GF-D8 (cell line): ENCODE measurements around the gene GPD1L.
"Not testable (repeated sequence)": the region's sequence is repeated elsewhere in the genome, so short reads cannot be mapped to it uniquely, and the experiment has no call there.

ENCODE experiments used
- DNase-seq: peaks from one replicate; lab custom pipeline; 2025; lab: John Stamatoyannopoulos, UW

The GPD1L gene

GRCh38 chr3:32106132-32106928 lies at the start of gene GPD1L:
GPD1L (plus strand) TSS chr3:32106620; CDS start chr3:32106712, 92 bp downstream.
- peak; percentile 86 for DNase-seq

GRCh38 chr3:32058465-32058864 lies 48.0 kb upstream of the GPD1L start:
- not testable (repeated sequence) for DNase-seq

- DNase-seq = no peak
Measured at GRCh38 chr3:32062950-32063582, 43.4 kb upstream of the GPD1L start.

DNA sequence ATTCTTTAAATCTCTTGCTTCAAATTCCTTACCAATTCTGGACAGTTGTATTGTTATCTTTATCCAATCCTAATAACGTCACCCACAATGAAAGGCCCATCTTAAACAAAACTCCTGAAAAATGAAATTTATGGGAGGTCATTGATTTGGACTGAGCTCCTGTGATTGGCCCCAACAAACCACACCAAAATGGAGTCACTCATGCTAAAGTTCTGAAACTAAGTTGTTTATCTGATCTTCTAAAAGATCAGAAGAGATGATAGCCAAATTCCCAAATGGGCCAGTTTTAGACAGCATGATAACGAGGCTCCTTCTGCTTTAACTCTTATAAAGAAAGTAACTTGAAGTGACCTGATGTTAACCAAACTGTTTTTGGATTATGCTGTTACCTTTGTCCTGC lies 39.7 kb upstream of the GPD1L start:
- DNase-seq = no peak

GRCh38 chr3:32074194-32074593 lies 32.2 kb upstream of the GPD1L start:
- DNase-seq = not testable (repeated sequence)

- no peak for DNase-seq
Measured at GRCh38 chr3:32076566-32076965, 29.9 kb upstream of the GPD1L start.

DNA sequence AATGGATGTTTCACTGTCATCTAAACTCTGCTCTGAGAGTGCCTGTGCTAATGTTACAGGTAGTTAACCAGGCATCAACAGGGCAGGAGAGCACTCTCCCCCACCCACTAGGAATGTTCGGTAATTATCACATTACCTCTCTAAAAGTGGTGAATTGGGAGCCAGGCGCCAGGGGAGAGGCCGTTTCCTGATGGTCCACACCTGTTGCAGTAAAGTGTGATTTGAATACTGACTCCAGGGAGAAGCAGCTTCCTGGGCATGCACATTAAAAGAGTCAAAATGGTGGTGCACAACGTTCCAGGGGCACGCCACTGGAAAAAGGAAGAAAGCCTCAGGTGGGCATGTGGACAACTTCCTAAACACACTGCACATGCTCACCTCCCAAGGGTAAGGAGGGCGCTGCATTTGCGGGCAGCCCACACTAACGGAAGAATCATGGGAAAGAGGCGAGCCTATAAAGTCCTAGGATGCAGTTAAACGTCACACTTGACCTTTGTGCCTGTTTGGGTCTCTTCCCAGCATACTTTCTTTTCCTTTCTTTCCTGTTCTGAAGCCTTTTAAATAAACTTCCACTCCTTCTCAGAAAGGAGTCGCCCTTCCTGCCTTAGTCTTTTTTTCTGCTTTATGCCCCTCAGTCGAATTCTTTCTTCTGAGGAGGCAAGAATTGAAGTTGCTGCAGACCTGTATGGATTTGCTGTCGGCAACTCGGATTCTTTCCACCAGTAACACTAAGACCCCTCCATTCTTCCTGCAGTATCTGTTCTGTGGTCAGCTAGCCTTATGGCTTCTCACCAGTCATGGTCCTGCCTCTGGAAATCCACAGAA lies 28.9 kb upstream of the GPD1L start:
- DNase-seq = no peak

GRCh38 chr3:32078085-32078634 lies 28.3 kb upstream of the GPD1L start:
- DNase-seq = no peak

GRCh38 chr3:32078864-32079263 lies 27.6 kb upstream of the GPD1L start:
- DNase-seq = no peak

GRCh38 chr3:32082721-32083120 lies 23.7 kb upstream of the GPD1L start:
- no peak for DNase-seq

- DNase-seq = no peak
Measured at GRCh38 chr3:32083702-32084270, 22.6 kb upstream of the GPD1L start.

DNA sequence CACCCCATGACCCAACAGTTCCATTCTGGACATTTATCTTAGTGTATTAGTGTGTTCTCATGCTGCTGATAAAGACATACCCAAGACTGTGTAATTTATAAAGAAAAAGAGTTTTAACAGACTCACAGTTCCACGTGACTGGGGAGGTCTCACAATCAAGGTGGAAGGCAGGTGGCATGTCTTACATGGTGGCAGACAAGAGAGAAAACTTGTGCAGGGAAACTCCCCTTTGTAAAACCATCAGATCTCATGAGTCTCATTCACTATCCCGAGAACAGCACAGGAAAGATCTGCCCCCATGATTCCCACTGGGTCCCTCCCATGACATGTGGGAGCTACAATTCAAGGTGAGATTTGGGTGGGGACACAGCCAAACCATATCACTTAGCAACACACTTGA lies 21.6 kb upstream of the GPD1L start:
- no peak for DNase-seq

- DNase-seq = no peak
Measured at GRCh38 chr3:32086464-32086863, 20.0 kb upstream of the GPD1L start.

DNA sequence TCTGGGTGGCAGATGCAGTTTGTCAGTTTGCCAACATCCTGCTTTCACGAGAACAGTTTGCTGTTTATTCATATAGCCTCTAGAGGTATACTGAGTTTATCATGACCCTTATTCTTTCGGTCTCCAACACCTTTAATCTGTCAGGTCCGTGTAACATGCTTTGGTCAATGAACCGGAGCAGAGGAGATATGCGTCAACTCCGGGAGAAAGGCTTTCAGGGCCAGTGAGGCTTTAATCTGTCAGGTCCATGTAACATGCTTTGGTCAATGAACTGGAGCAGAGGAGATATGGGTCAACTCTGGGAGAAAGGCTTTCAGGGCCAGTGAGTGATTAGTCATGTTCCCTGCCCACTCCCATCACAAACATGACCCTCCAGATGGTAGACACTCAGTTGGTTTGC lies 16.9 kb upstream of the GPD1L start:
- DNase-seq = no peak

DNA sequence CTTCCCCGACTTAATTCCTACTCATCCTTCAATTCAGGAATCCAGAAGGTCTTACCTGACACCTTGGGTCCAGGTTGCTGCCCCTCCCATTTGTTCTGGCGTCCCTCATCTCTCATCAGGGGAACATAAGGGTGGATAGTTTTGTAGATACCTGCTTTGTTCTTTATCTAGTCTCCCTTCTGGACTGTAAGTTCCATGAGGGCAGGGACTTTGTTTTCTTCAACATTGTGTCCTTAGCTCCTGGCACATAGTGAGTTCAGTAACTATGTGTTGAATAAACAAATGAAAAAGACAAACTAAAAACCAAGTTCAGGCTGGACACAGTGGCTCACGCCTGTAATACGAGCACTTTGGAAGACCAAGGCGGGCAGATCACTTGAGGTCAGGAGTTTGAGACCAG lies 13.2 kb upstream of the GPD1L start:
- no peak for DNase-seq

GRCh38 chr3:32095431-32095830 lies 11.0 kb upstream of the GPD1L start:
- DNase-seq = no peak

- no peak for DNase-seq
Measured at GRCh38 chr3:32097768-32098167, 8.7 kb upstream of the GPD1L start.

GRCh38 chr3:32098528-32098927 lies 7.9 kb upstream of the GPD1L start:
- no peak for DNase-seq

- DNase-seq = no peak
Measured at GRCh38 chr3:32100465-32100864, 6.0 kb upstream of the GPD1L start.

- DNase-seq = no peak
Measured at GRCh38 chr3:32102289-32102688, 4.1 kb upstream of the GPD1L start.

GRCh38 chr3:32104492-32104891 lies 1.9 kb upstream of the GPD1L start:
- DNase-seq = no peak
